HG02588 (cell line): Measurements from ENCODE around the gene MAP7.
"Not testable (repeated sequence)": the region's sequence is repeated elsewhere in the genome, so short reads cannot be mapped to it uniquely, and the experiment has no call there.

ENCODE experiments used
- ATAC-seq: cut with Tn5 transposase; IDR thresholded peaks from one replicate; pipeline ENCODE4 v1.9.1; 2021; ENCODE audit warnings: mild to moderate bottlenecking, moderate library complexity; ENCODE audit not compliant: unreplicated experiment

Gene MAP7

GRCh38 chr6:136550330-136551071, at the start of gene MAP7:
MAP7 (minus strand) TSS chr6:136550422; CDS start chr6:136550408, 14 bp downstream.
- ATAC-seq: peak; percentile 80

GRCh38 chr6:136599329-136600011, 49.2 kb upstream of the MAP7 start:
- no peak for ATAC-seq

GRCh38 chr6:136598048-136598447, 47.8 kb upstream of the MAP7 start:
- no peak for ATAC-seq

- ATAC-seq: no peak
These were observed 44.4 kb upstream of the MAP7 start for GRCh38 chr6:136594671-136595070.

GRCh38 chr6:136593748-136594490, 43.7 kb upstream of the MAP7 start:
- peak; percentile 95 for ATAC-seq

- ATAC-seq: no peak
These were observed 42.9 kb upstream of the MAP7 start for GRCh38 chr6:136592930-136593673.

GRCh38 chr6:136591617-136592016, 41.4 kb upstream of the MAP7 start:
- ATAC-seq: no peak

GRCh38 chr6:136590846-136591245, 40.6 kb upstream of the MAP7 start:
- not testable (repeated sequence) for ATAC-seq

GRCh38 chr6:136587527-136587926, 37.3 kb upstream of the MAP7 start:
- ATAC-seq: no peak

- no peak for ATAC-seq
These were observed 36.1 kb upstream of the MAP7 start for GRCh38 chr6:136586295-136586694.

- ATAC-seq: not testable (repeated sequence)
These were observed 35.3 kb upstream of the MAP7 start for GRCh38 chr6:136585523-136585922.

GRCh38 chr6:136584290-136584689, 34.1 kb upstream of the MAP7 start:
- not testable (repeated sequence) for ATAC-seq

- ATAC-seq: no peak
These were observed 32.7 kb upstream of the MAP7 start for GRCh38 chr6:136582711-136583471.

- no peak for ATAC-seq
These were observed 29.6 kb upstream of the MAP7 start for GRCh38 chr6:136579800-136580199.

- ATAC-seq: no peak
These were observed 26.6 kb upstream of the MAP7 start for GRCh38 chr6:136576821-136577220.

GRCh38 chr6:136571496-136571895, 21.3 kb upstream of the MAP7 start:
- ATAC-seq: no peak

GRCh38 chr6:136571065-136571464, 20.8 kb upstream of the MAP7 start:
- no peak for ATAC-seq

- no peak for ATAC-seq
These were observed 17.9 kb upstream of the MAP7 start for GRCh38 chr6:136568129-136568528.

- ATAC-seq: no peak
These were observed 17.5 kb upstream of the MAP7 start for GRCh38 chr6:136567688-136568087.

GRCh38 chr6:136566851-136567250, 16.6 kb upstream of the MAP7 start:
- ATAC-seq: no peak
